AG04450 (cell line): ENCODE results near the gene UCMA. TPM values are rescaled to one million over a fixed set of nuclear protein-coding genes. Genes with fewer than 3 reads are reported as not detected.

Source experiments
- CTCF ChIA-PET: fragments of 300-600, 350-600 bp; formaldehyde crosslinking; extraction: SDS; loops from one replicate; lab custom pipeline; 2022; ENCODE audit warnings: antibody characterized with exemption, inconsistent platforms; lab: Charles Lee
- POLR2A ChIA-PET: fragments of 350-600 bp; formaldehyde crosslinking; extraction: SDS; loops from one replicate; lab custom pipeline; 2021; ENCODE audit warnings: antibody characterized with exemption, inconsistent platforms; lab: Yijun Ruan, JAX
- DNase-seq: peaks from one replicate; pipeline ENCODE4 v3.0.0-alpha.2; 2011; ENCODE audit warnings: low read depth, low spot score
- H3K27ac ChIP-seq: one replicate; pipeline ENCODE4 v1.5.1; 2012; ENCODE audit warnings: low read depth, low read length, control low read depth
- H3K27me3 ChIP-seq: one replicate; pipeline ENCODE4 v1.6.0; 2012; ENCODE audit warnings: low read length; ENCODE audit not compliant: control insufficient read depth, insufficient read depth
- H3K4me3 ChIP-seq: 2 replicates; pipeline ENCODE4 v1.5.1; 2011; ENCODE audit warnings: mild to moderate bottlenecking, low read depth, low read length, control low read depth
- H3K9me3 ChIP-seq: 2 replicates; pipeline ENCODE4 v1.5.1; 2012; ENCODE audit warnings: low read length; ENCODE audit not compliant: control insufficient read depth, insufficient read depth
- polyA plus RNA-seq: library from polyadenylated mRNA; depleted of rRNA; stranded (reverse); fragments of >200 nt; gene quantifications from 2 replicates; pipeline ENCODE4 v1.2.3, GENCODE V29; 2011
- TF ChIP-seq, protein P1 (sequence below): IDR thresholded peaks from 2 replicates; pipeline ENCODE4 v1.5.1; 2011; ENCODE audit warnings: low read depth, low read length, control low read depth, inconsistent platforms

Gene UCMA
- polyA plus RNA-seq, 1 experiment: not detected

- CTCF ChIA-PET: interaction anchor here (1.2 to 1.3 kb wide), 2 partner anchors 20 to 76 kb away, joined by 3 to 6 read pairs; no protein-coding TSS in a partner anchor
- H3K9me3 ChIP-seq: no peaks in the 10 kb centered on the region
Observed at GRCh38 chr10:13227031-13227430, 7.1 kb downstream of the UCMA start.

GRCh38 chr10:13225601-13226000, 8.6 kb downstream of the UCMA start:
- CTCF ChIA-PET: interaction anchor here (0.9 to 1.3 kb wide), 3 partner anchors 19 to 77 kb away, joined by 3 to 6 read pairs (median 4); no protein-coding TSS in a partner anchor
- Histone ChIP-seq H3K9me3 (no peaks in the 10 kb centered on the region), H3K27me3 (no peaks in the 10 kb centered on the region), H3K4me3 (no peak overlapping the region), H3K27ac (no peak overlapping the region)
- TF ChIP-seq, protein P1, sequence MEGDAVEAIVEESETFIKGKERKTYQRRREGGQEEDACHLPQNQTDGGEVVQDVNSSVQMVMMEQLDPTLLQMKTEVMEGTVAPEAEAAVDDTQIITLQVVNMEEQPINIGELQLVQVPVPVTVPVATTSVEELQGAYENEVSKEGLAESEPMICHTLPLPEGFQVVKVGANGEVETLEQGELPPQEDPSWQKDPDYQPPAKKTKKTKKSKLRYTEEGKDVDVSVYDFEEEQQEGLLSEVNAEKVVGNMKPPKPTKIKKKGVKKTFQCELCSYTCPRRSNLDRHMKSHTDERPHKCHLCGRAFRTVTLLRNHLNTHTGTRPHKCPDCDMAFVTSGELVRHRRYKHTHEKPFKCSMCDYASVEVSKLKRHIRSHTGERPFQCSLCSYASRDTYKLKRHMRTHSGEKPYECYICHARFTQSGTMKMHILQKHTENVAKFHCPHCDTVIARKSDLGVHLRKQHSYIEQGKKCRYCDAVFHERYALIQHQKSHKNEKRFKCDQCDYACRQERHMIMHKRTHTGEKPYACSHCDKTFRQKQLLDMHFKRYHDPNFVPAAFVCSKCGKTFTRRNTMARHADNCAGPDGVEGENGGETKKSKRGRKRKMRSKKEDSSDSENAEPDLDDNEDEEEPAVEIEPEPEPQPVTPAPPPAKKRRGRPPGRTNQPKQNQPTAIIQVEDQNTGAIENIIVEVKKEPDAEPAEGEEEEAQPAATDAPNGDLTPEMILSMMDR: no peak
- DNase-seq: no peak
- POLR2A ChIA-PET: no interaction called here

More at GRCh38 chr10:13227031-13227430, 7.1 kb downstream of the UCMA start:
- no peak for DNase-seq
- no peaks in the 10 kb centered on the region for H3K27me3 ChIP-seq
- TF ChIP-seq, protein P1: no peak
- POLR2A ChIA-PET: no interaction called here
- H3K4me3 ChIP-seq: no peak overlapping the region
- H3K27ac ChIP-seq: no peak overlapping the region

DNA sequence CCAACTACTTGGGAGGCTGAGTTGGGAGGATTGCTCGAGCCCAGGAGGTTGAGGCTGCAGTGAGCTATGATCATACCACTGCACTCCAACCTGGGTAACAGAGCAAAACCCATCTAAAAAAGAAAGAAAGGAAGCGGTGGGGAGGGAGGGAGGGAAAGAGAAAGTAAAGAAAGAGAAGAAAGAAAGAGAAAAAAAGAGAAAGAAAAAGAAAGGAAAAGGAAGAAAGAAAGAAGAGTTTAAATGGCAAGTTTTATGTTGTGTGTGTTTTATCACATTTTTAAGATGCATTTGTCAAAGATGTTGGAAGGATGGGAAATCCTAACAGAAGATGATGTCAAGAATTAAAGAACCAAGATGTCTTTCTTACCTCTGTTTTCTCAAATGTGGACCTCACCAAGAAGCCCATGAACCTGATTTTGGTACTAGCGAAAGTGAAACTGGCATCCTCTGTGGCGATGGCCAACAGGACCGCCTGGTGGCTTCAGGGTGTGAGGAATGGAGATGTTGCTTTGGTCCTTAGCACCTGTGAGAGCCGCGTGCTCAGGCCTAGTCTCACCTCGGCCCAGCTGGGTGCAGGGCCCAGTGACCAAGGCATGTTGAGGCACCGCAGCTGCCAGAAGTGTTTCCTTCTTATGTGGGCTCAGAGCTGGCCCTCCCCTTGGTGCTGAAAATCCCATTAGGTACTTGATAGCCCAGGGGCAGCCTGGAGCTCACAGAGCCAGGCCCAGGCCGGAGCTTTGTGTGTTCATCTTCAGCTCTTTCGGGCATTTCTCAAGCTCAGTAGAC, 9.8 kb downstream of the UCMA start:
- ChIA-PET CTCF (interaction anchor here (0.9 to 1.8 kb wide), 2 partner anchors 18 to 78 kb away, joined by 4 to 6 read pairs; no protein-coding TSS in a partner anchor), POLR2A (no interaction called here)
- TF ChIP-seq, protein P1: no peak
- no peaks in the 10 kb centered on the region for H3K27me3 ChIP-seq
- no peaks in the 10 kb centered on the region for H3K9me3 ChIP-seq
- no peak overlapping the region for H3K27ac ChIP-seq
- no peak overlapping the region for H3K4me3 ChIP-seq
- DNase-seq: no peak

DNA sequence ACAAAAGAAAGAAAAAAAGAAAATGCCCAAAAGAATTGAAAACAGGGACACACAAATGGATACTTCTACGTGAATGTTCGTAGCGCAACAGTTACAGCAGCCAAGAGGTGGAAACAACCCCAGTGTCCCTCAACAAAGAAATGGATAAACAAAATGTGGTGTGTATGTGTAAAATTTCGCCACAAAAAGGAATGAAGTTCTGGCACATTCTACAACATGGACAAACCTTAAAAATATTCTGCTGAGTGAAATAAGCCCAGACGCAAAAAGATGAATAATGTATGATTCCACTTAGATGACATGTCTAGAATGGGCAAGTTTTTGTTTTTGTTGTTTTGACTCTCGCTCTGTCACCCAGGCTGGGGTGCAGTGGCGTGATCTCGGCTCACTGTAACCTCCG, 10.9 kb downstream of the UCMA start:
- TF ChIP-seq, protein P1: no peak
- H3K27ac ChIP-seq: no peak overlapping the region
- DNase-seq: no peak
- no peaks in the 10 kb centered on the region for H3K9me3 ChIP-seq
- CTCF ChIA-PET: interaction anchor here (0.5 kb wide), 1 partner anchor 101 kb away, joined by 3 read pairs; no protein-coding TSS in a partner anchor
- H3K27me3 ChIP-seq: no peaks in the 10 kb centered on the region
- H3K4me3 ChIP-seq: no peak overlapping the region
- POLR2A ChIA-PET: no interaction called here

DNA sequence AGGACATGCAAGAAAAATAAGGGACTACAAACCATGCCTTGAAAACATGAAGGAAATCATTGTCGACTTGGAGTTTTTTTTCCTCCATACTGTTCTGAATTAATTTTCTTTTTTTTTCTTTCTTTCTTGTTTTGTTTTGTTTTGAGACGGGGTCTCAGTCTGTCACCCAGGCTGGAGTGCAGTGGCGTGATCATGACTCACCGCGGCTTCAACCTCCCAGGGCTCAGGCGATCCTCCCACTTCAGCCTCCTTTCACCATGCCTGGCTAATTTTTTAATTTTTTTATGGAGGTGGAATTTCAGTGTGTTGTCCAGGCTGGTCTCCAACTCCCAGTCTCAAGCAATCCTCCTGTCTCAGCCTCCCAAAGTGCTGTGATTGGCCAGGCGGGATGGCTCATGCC, 11.6 kb downstream of the UCMA start:
- Histone ChIP-seq H3K27ac (no peak overlapping the region), H3K4me3 (no peak overlapping the region), H3K9me3 (no peaks in the 10 kb centered on the region), H3K27me3 (no peaks in the 10 kb centered on the region)
- TF ChIP-seq, protein P1: no peak
- no peak for DNase-seq
- ChIA-PET POLR2A (no interaction called here), CTCF (no interaction called here)
